HG03196 (cell line): ENCODE measurements around the gene PGBD4.
"Not testable (repeated sequence)": the region's sequence is repeated elsewhere in the genome, so short reads cannot be mapped to it uniquely, and the experiment has no call there.

ENCODE experiments used
- ATAC-seq: cut with Tn5 transposase; IDR thresholded peaks from one replicate; pipeline ENCODE4 v1.9.1; 2021; ENCODE audit not compliant: unreplicated experiment

PGBD4 gene

DNA sequence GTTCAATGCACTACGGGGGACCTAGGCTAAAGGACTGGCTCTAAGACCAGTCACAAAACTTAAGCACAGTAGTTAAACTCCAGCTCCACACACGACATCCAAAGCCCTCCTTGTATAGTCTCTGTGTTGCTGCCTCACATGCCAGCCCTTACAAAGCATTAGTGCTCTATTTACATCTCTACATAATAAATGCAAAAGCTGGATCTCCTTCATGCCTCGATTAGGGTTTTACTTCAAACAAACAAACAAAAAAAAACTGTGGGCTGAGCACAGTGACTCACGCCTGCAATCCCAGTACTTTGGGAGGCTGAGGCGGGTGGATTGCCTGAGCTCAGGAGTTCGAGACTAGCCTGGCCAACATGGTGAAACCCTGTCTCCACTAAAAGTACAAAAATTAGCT is 9.6 kb downstream of the PGBD4 start:
- no peak for ATAC-seq

DNA sequence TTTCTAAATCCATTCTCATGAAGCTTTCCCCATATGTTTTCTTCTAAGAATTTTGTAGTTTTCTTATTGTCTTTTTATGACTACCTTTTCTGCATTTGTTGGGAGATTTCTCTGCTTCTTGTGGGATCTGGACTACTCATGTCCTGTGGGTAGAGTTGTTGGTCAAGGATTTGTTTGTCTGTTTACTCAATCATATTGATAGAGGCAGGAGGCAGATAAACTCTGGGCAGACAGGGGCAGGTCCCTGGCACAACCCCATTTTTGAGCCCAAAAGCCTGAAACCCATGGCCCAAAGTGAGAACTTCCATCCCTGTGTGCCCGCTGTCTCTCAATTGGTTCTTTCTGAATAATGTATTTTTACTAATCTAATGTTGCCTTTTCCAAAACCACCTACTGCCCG is 12.3 kb downstream of the PGBD4 start:
- ATAC-seq = no peak

DNA sequence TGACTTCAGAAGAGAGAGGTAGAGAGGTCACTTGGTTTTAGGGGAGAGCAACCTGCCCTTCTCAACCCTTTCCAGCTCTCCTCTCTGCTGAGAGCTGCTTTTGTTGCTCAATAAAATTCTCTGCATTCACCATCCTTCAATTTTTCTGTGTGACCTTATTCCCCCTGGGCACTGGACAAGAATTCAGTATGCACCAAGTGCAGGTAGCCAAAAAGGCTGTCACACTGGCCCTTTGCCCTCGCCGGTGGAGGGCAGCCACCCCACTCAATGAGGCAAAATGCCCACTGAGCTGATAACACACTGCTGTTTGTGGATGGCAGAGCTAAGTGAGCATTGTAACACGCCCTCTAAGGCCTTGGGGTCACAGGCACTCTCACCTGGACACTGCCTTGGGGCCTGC is 12.9 kb downstream of the PGBD4 start:
- ATAC-seq = no peak

DNA sequence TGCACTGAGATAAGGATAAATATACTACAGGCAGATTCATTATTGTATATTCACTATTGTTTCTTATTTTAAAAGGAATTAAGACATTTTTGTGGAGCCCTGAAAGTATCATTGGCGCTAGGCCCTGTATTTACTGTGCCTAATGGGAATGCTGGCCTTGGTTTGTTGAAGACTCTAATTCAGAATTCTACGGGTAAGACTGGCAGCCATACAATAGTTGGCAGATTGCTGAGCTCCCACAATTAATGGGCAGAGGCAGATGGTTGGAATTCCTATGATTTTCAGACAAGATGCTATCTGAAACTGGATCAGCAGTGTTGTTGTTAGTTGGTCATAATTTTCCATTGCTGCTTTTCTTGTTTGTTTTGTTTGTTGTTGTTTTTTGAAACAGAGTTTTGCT is 14.7 kb downstream of the PGBD4 start:
- no peak for ATAC-seq

DNA sequence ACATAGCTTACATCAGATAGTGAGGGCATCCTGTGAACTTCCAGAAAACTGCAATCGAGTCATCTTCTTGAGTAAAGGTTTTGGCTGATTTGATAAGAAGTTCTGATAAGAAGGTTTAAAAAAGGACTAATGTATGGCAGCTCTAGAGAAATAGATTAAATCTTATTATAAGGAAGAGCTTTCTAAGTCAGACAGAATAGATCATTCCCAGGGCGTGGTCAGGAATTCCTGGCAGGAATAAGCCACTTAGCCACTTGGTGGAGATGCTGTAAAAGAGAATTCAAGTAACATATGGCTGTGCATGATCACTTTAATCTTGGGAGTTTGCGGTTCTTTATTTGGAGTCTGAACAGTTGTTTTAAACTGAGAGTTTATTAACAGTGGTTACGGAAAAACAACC is 17.4 kb downstream of the PGBD4 start:
- ATAC-seq = no peak

DNA sequence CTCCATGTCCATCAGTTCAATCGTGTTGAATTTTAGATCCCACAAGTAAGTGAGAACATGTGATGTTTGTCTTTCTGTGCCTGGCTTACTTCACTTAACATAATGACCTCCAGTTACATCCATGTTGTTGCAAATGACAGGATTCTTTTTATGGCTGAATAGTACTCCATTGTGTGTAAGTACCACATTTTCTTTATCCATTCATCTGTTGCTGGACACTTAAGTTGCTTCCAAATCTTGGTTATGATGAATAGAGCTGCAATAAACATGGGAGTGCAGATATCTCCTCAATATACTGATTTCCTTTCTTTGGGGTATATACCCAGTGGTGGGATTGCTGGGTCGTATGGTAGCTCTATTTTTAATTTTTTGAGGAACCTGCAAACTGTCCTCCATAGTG is 18.5 kb downstream of the PGBD4 start:
- ATAC-seq = not testable (repeated sequence)

DNA sequence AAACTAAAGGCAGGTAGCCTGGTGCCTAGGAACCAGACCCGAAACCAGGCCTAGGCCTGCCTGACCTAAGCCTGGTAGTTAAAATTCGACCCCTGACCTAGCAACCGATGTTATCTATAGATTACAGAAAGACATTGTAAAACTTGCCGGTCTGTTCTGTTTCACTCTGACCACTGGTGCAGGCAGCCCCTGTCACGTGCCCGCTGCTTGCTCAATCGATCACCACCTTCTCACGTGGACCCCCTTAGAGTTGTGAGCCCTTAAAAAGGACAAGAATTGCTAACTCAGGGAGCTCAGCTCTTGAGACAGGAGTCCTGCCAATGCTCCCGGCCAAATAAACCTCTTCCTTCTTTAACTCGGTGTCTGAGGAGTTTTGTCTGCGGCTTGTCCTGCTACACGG is 19.9 kb downstream of the PGBD4 start:
- ATAC-seq = not testable (repeated sequence)

DNA sequence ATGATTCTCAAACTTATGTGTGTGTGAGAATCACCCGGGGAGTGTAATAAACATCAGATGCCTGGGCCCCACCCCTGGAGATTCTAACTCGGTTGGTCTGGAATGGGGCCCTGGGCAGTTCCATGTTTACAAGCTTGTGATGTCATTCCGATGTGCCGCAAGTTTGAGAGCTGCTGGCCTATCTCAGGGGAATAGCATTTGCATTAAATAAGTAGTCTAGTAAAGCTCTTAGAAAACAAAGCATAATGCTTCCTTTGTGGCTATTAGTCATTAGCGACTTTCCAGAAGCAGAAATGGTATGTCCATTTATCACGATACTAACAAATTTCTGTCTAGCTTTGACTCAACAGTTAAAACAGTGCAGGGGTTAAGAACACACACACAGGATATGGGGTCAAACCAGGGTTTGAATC is 20.9 kb downstream of the PGBD4 start:
- ATAC-seq = peak; percentile 55

DNA sequence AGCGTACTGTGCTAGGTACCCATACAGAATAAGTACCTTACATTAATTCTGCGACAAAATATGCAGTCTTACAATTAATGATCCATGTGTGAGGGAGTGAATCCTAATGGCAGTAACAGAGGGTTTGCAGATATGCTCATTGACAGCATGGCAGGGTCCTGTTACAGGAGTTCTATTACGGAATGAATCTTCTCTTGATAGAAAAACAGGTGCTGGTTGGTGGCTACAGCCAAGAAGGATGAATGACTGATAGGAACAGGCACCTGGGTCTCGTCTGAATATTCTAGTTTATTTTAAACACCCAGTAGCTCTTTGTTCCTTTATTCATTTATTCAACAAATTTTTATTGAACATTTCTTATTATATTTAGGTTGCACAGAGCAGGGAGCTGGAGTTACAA is 22.8 kb downstream of the PGBD4 start:
- no peak for ATAC-seq

DNA sequence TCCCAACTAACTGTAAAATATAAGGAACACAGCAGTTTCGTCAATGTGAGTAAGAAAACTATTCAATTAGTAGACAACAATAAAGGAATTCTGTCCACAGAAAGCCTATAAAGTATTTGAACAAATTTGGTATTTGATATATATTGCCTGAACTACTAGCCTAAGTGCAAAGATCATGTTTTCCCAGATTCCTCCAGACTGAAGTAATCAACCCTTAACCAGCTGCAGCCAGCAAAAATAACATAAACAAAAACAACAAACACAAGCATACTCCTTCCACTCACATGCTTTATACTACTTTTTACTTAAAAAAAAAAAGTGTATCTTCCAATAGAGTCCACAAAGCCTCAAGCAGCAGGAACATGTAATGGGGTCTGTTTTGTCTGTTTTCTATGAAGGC is 24.1 kb downstream of the PGBD4 start:
- no peak for ATAC-seq

DNA sequence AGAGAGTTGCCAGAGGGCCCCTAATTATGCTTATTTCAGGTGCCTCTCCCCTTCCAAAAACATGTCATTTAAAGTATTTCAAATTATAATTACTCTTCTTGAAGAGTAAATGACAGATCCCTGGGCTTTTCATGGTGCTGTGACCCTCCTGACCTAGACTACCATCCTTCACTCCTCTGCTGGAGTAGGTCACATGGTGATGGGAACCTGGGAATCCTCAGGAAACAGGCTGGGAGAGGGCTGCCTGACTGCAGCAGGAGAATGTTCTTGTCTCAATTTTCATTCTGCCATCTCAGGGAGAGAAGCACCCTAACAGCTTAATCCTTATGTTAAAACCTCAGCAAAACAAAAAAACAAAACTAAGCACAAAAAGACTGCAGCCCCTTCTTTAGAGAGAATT is 24.6 kb downstream of the PGBD4 start:
- no peak for ATAC-seq

DNA sequence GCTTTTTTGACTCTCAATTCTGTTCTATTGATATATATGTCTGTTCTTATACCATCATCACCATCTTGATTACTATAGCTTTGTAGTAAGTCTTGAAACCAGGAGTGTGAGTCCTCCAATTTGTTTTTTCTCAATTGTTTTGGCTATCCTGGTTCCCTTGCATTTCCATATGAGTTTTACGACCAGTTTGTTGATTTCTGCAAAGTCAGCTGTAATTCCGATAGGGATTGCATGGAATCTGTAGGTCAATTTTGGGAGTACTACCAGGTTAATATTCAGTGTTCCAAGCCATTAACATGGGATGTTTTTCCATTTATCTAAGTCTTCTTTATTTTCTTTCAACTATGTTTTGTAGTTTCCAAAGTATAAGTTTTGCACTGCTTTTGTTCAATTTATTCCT is 27.0 kb downstream of the PGBD4 start:
- ATAC-seq = no peak

DNA sequence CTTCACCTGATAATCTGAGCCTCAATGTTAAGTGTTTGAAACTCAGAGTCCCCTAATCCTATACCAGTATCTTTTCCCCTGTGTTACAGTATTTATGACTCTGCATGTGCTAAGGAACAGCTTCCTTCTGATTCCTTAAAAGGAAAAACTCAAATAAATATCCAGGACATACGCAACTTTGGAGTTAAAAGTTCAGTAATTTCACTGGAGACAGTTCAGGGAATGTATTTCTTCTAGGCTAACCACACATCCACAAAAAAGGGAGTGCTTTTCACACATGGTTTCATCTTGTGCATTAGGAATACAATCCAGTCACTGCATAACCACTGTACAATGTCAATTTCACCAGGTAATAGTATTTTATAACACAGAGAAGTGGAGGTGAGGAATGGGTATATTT is 31.0 kb downstream of the PGBD4 start:
- no peak for ATAC-seq

DNA sequence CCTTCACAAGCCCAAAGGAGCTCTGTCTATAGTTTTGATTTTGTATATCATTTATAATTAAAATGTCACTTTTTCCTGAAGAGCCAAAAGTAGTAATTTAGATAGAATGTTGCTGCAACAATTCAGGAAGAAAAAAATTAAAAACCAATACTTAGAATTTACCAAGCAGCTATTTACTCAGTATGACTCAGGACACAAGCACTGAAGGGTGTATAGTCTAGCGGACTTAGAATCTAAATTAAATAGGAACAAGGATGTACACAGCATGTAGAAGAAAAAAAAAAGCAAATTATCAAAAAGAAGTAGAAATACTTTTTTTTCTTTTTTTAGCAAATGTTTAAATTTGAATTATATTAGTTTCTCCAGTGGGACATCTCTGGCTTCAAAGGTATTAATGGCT is 31.6 kb downstream of the PGBD4 start:
- ATAC-seq = no peak

DNA sequence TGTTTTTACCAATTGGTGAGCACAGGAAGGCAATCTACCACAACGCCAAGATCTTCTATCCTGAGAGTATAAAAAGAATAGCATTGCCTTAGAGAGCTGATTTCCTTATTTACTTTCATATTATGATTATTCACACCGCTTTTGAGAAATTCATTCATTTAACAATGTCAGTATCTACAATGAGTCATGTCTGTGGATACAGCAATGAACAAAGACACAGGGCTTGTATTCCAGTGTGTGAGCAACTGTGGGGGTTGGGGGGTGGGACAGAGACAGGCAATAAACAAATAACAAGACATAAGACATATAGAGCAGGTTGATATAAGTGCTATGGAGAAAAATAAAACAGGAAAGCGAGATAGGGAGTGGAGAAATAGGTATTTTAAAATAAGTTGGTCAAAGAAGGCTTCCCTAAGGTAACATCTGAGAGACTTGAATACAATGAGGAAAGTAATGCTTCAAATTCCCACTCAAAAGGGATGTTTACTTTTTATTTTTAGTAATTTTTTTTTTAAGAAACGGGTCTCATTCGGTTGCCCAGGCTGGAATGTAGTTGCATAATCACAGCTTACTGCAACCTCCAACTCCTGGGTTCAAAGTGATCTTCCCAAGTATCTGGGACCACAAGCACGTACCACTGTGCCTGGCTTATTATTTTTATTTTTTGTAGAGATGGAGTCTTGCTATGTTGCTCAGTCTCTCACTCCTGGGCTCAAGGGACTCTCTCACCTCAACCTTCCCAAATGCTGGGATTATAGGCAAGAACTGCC is 45.7 kb downstream of the PGBD4 start:
- ATAC-seq = no peak

DNA sequence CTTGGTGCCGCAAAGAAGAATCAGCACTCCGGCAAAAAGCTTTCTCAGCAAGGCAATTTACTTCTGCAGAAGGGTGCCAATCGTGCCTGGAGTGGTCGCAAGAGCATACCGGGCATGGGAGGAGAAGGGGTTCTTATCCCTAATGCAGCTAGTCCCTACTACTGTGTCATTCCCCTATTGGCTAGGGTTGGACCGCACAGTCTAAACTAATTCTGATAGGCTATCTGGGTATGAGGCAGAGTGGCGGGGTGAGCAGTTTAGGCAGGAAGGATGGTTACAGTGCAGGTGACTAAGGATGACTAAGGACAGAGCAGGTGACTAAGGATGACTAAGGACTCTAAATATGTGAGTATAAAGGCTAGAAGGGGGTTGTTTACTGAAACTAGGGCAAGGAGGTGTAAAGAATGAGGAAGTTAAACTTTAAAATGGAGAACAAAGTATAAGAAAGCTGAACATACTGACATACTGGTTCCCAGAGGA is 52.9 kb downstream of the PGBD4 start:
- ATAC-seq = no peak

DNA sequence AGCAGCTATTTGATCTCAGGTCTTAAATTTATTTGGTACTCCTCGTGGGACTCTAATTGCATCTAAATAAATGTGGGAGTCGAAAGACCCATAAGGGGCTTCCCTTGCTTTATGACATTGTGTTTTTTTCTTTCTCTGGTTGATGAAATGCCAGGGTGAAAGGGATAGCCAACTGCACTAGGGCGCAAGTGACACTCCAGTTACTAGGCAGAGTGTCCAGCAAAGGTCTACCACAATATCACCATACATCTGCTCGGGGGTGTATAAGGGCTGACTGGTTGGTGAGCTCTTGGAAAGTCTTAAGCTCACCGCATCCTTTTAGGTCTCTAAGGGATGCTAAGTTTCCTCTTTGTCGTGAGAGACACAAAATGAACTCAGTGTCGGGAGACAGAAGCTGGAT is 54.0 kb downstream of the PGBD4 start:
- ATAC-seq = no peak
